ENCODE measurements around the gene PFN3.
"Not testable (repeated sequence)": the region's sequence is repeated elsewhere in the genome, so short reads cannot be mapped to it uniquely, and the experiment has no call there.

The PFN3 gene

DNA sequence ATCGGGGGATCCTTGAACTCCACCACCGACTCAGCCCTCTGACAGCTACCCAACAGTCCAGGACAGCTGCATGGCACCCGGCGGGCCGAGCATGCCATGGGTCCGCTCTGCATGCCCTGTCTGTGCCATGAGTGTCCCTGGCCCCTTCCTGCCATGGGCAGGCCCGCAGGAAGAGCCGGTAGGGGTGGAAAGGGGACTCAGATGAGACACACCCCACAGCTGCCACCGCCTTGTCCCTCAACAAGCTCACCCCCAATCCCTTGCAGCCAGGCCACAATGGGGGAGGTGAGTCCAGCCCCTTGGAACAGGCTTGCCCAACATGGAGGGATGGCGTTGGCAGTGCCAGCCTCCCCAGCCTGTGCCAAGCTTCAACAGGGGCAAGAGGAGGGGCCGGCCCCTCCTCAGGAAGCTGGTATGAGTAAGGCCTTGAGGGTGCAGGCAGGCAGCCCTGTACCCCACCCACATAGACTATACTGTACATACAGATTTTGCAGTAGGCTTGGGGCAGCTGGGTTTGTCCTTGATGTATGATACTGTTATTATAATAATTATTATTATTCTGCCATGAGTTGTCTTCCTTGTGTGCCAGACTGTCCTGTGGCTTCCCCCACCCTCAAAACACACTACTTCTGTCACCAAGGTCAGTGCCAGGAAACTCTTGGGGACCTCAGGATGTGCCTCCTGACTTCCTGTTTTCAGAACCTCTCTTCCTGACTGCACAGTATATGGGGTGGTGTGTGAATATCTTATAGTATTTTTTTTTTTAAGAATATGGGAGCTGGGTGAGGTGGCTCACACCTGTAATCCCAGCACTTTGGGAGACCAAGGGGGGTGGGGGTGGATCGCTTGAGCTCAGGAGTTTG lies 28.2 kb downstream of the PFN3 start:
- DNase-seq (ENCODE audit: low spot score): no peak

DNA sequence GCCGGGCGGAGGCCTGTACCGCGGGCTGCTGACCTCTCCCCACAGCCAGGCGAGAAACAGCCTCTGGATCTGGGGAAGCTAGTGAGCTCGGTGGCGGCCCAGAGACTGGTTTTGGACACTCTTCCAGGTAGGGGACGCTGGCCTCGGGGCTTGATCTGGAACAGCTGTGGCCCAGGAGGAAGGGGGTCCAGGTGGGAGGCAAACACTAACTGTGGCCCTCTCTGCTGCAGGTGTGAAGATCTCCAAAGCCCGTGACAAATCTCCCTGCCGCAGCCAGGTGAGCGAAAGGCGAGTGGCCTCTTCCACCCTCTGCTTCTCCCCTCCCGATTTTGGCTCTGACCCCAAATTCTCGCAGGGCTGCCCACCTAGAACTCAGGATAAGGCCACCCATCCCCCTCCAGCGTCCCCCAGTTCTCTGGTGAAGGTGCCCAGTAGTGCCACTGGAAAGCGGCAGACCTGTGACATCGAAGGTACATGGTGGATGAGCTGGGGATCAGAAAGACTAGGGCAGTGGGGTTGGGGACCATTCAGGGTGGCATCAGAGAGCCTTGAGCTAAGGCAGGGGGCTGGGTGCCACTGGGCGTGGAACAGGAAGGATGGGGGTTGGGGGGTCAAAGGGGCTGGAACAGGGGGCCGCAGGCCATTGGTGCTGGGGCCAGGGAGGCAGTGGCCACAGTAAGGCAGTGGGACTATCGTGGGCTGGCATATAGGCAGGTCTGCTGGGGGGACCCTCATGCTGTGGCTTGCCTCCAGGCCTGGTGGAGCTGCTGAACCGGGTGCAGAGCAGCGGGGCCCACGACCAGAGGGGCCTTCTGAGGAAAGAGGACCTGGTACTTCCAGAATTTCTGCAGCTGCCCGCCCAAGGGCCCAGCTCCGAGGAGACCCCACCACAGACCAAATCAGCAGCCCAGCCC lies 29.1 kb downstream of the PFN3 start:
- no peak for DNase-seq (ENCODE audit: low spot score)

- peak; percentile 71 for DNase-seq (ENCODE audit: low spot score)
These were observed 29.9 kb downstream of the PFN3 start for GRCh38 chr5:177370488-177371119.

DNA sequence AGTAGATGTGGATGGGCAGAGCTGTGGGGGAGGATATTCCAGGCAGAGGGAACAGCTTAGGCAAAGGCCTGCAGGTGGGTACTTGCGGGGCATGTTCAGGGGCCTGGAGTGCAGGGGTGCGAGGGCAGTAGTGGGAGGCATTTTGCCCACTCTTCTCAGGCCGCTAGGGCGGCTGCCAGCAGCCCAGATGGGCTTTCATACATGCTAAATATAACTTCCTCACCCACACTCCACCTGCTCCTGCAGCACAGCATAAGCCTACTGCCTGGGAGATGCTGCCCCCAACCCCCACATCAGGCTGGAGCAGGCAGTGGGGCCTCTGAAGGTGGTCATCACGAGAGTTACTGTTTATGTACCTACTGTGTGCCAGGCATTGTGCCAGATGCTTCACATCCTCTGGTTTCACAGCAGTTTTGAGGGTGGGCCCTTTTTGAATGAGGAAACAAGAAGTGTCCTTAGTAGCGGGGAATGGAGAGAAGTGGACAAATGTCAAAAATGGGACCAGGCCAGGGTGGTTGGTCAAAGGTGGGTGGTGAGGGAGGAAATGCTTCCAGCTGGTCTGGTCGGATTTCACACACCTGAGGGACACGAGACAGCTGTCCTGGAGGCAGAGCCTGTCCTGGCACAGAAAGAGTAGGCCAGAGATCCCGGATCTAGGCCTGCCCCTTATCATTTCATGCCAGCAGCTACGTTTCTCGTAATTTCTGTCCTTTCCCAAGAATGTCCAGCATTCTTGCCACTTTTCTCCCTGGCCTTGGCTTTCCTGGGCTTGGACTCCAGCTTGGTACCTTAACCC lies 30.6 kb downstream of the PFN3 start:
- no peak for DNase-seq (ENCODE audit: low spot score)

GRCh38 chr5:177368869-177369644 lies 31.4 kb downstream of the PFN3 start:
- DNase-seq (ENCODE audit: low spot score): peak; percentile 78

DNA sequence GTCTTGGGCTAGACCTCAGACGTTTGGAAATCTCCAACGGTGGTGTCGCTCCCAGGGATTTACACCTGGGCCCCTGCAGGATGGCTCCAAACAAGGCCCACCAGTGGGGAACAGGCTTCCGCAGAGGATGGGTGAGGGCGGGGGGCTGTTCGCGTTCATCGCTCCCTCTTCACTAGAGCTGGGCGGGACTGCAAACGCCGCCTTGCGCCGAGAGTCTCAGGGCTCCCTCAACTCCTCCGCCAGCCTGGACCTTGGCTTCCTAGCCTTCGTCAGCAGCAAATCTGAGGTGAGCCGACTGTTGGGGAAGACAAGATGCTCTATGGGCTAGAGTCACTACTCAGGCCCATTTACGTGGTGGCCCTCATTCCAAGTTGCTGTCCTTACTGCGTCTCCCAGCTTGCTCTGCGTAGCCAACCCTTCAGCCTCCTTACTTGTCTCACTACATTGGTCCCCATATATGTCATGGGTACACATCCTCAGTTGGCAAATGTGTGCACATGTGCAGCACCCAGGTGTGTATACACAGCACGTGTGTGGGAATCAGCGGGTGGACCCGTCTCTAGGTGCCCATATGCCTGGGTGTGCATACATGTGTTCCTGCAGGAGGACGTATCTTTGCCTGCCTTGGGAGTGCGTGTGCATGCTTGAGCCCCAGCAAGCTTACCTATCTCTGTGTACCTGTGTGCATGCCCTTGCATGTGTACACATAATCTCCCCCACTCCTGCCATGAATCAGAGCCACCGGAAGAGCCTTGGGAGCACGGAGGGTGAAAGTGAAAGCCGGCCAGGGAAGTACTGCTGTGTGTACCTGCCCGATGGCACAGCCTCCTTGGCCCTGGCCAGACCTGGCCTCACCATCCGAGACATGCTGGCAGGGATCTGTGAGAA lies 32.2 kb downstream of the PFN3 start:
- no peak for DNase-seq (ENCODE audit: low spot score)

DNA sequence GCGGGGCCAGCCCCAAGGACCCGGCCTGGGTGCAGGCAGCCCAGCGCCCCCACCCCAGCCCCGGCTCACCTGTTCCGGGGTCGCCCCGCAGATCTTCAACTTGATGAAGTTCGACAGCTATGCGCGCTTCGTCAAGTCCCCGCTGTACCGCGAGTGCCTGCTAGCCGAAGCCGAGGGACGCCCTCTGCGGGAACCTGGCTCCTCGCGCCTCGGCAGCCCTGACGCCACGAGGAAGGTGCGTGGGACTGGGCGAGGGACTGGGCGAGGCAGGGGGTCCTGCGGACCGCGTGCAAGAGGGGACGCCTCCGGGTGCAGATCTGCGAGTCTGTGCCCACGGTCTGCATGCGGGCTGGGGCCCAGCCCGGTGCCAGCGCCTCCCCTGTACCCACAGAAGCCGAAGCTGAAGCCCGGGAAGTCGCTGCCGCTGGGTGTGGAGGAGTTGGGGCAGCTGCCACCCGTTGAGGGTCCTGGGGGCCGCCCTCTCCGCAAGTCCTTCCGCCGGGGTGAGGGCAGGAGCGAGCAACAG lies 33.1 kb downstream of the PFN3 start:
- DNase-seq (ENCODE audit: low spot score): no peak

DNA sequence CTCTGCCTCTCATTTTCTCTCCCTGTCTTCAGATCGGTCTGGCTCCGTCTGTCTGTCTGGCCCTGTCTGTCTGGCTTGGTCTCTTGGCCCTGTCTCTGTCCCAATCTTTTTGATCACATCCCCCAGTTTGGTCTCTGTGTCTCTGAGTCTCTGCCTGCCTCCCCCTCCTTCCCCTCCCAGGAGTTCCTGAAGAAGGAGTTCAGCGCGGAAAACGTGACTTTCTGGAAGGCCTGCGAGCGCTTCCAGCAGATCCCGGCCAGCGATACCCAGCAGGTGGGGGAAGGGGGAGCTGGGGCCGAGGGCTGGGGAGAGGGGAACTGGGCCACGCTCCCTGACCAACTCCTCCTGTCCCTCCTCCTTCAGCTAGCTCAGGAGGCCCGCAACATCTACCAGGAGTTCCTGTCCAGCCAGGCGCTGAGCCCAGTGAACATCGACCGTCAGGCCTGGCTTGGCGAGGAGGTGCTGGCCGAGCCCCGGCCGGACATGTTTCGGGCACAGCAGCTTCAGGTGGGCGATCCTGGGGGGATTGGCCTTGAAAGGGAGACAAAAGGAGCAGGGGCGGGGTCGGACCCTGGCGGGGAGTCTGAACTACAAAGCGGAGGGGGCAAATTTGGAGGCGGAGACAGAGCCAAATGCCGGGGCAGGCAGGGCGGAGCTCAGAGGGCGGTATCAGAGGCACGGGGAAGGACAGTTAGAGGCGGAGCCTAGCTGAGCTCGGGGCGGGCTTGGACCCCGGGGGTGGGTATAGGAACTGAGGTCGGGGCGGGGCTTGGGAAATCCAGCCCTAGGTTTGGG lies 33.7 kb downstream of the PFN3 start:
- DNase-seq (ENCODE audit: low spot score): peak; percentile 98

- DNase-seq (ENCODE audit: low spot score): no peak
These were observed 34.5 kb downstream of the PFN3 start for GRCh38 chr5:177365845-177366527.

DNA sequence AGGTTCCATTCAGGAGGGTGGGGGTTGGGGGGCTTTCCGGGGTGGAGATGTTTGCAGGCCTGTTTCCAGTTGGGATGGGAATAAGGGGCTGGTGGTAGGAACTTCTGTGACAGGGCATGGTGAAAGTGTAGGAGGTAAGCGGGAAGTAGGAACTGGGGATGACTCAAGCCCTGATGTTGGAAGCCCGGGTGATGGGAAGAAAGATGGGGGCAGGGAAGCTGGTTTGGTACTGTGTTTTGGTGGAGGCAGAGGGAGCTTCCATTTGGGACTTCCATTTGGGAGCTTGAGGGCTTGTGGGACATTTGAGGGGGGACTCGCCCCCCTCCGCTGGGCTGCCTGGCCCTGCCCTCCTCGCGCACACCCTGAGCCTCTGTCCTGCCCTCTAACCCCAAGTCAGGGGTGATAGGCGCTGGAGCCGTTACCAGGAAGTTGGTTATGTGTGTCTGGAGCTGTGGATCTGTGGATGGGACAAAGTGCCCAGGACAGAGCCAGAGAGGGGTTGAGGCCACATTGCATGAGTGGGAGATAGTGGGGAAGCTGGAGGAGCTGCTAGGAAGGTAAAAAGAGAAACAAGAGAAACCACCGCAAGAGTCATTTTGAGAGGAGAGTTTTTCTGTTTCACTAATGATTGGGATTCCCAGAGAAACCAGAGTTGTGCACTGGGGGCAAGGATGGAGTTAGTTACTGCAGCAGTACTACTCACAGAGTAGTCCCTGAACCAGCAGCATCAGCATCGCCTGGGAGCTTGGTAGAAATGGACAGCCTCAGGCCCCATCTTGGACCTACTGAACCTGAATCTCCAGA lies 36.1 kb downstream of the PFN3 start:
- no peak for DNase-seq (ENCODE audit: low spot score)

DNA sequence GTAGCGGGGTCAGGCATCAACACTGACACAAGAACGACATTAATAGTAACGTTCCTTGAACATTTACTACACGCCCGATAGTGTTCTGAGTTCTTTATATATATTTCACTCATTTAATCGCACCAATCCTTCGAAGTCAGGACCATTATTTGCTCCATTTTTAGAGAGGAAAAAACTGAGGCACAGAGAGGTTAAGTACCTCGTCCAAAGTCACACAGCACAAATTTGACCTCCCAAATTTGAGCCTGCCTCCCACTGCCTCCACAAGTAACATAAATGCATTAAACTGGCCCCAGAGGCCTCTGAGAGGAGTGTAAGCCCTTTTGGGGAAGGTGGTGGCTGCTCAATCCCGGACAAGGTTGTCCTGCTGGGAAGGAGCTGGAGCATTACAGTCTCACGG lies 36.9 kb downstream of the PFN3 start:
- no peak for DNase-seq (ENCODE audit: low spot score)

DNA sequence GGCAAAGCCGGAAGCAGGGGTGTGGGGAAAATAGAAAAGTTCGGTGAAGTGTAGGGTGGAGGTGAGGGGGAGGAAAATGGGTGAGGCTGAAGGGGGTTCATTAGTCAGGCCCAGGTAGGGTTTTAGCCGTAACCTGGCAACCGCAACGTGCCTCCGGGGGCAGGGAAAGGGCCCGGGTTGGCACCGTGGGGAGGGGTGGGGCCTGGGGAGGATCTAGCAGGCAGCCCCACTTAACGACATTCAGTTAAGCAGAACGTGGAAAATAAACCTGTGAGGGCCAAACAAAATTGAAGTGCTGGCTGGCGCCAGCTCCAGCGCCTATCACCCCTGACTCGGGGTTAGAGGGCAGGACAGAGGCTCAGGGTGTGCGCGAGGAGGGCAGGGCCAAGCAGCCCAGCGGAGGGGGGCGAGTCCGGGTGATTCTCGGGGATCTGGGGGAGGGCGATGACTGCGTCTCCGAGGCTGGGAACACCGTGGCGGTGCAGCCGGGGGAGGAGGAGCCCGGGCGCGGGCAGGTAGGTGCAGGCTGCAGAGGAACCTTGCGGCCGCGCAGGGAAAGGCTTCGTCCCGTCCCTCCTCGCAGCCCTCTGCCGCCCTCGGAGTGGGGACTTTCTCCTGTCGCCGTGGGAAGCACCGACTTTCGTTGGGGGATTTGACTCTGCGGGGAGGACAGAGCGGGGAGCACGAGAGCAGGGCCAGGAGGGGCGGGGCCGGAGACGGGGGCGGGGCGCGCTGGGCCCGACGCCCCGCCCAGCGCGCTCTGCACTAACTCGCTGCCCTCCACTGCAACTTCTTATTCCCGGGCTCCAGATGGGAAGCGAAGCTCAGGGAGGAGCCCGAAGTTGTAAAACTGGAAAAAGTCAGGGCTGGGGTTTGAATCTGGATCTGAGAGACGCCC lies 37.6 kb downstream of the PFN3 start:
- DNase-seq (ENCODE audit: low spot score): peak; percentile 70

GRCh38 chr5:177362292-177362609 lies 38.2 kb downstream of the PFN3 start:
- DNase-seq (ENCODE audit: low spot score): no peak

DNA sequence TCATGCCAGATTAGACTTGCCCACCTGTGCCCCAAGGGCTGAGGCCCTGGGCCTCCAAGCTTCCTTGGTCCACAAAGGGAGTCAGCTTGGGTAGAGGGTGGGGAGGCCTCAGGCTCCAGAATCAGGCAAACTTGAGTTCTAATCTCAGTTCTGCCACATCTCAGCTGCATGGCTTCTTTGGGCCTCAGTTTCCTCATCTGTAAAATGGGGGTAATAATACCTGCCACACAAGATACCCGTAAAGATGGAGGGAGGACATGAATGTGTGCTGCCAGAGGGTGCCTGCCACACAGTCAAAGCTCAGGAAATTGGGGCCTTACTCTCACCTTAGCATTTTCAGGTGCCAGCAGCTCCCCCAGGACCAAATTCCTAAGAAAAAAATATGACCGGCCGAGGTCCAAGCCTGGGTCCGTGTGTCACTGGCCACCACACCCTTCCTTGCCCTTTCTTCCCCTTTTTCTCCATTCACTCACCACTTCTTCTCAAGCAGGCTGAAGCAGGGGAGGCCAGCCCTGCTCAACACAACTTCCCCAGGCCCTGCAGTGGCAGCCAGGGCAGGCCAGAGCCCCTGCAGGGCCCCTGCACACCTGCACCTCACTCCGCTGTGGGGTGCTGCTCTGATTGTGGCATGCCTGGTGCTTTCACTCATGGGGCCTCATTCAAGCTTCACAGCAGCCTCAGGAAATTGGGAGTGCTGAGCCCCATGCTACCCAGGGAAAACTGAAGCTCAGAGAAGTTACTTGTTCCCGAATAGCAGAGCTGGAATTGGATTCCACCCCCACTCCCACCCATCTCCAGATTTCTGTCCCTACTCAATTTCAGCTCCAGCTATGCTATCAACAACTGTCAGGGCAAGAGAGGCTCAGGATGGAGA lies 38.8 kb downstream of the PFN3 start:
- DNase-seq (ENCODE audit: low spot score): no peak

- DNase-seq (ENCODE audit: low spot score): not testable (repeated sequence)
These were observed 39.7 kb downstream of the PFN3 start for GRCh38 chr5:177360740-177361139.

All from hepatic stellate cell (primary cell).